GM15510 (cell line): Measurements from ENCODE around the gene PRODH2.

Experiments used
- POLR2A ChIP-seq: IDR thresholded peaks from 3 replicates; pipeline ENCODE4 v1.6.1; 2011; ENCODE audit warnings: borderline replicate concordance; ENCODE audit not compliant: insufficient read length; ENCODE audit errors: extremely low read depth

PRODH2 gene, protein sequence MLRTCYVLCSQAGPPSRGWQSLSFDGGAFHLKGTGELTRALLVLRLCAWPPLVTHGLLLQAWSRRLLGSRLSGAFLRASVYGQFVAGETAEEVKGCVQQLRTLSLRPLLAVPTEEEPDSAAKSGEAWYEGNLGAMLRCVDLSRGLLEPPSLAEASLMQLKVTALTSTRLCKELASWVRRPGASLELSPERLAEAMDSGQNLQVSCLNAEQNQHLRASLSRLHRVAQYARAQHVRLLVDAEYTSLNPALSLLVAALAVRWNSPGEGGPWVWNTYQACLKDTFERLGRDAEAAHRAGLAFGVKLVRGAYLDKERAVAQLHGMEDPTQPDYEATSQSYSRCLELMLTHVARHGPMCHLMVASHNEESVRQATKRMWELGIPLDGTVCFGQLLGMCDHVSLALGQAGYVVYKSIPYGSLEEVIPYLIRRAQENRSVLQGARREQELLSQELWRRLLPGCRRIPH

DNA sequence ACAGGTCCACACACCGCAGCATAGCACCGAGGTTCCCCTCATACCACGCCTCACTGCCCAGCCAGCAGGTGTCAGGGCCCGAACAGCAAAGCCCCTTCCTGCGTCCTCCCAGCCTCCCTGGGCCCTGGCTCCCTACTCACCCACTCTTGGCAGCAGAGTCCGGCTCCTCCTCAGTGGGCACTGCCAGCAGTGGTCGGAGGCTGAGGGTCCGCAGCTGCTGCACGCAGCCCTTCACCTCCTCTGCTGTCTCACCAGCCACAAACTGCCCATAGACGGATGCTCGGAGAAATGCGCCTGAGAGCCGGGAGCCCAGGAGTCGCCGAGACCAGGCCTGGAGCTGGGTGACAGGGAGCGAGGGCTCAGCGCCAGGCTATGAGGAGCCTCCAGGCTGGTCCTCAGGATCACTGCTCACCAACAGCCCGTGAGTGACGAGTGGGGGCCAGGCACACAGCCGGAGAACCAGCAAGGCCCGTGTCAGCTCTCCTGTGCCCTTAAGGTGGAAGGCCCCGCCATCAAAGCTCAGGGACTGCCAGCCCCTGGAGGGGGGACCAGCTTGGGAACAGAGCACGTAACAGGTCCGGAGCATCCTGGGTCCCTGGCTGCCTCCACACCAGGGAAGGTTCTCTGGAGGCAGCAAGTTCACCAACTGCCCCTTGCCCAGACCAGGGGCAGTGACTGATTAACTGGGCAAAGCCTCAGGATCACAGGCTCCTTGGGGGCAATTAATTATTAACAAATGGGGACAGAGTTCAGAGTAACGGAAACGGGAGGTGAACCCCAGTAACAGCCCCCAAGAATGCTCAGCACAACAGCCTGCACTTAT lies at the start of gene PRODH2:
Gene PRODH2 (minus strand): TSS at position 626 of the 823 bp plus-strand sequence. CDS start 40 bp downstream, at position 586.
- TF ChIP-seq POLR2A = no peak

DNA sequence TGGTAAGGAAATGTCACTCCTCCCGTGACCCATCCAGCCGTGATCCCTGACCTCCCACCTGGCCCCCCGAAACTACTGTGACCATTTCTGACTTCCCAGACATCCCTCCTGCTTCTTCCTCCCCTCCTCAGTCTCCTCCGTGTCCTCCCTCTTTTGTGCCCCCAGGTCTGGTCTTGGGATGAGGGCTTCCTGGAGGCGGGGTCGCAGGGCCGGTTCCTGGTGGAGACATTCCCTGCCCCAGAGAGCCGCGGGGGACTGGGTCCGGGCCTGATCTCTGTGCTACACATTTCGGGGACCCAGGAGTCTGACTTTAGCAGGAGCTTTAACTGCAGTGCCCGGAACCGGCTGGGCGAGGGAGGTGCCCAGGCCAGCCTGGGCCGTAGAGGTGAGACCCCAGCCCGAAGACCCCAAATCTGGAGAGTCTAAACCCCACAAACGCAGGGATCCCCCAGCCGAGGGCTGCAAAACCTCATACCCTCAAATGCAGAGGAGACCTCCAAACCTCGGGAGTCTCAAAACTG lies 49.1 kb upstream of the PRODH2 start:
- no peak for TF ChIP-seq POLR2A

DNA sequence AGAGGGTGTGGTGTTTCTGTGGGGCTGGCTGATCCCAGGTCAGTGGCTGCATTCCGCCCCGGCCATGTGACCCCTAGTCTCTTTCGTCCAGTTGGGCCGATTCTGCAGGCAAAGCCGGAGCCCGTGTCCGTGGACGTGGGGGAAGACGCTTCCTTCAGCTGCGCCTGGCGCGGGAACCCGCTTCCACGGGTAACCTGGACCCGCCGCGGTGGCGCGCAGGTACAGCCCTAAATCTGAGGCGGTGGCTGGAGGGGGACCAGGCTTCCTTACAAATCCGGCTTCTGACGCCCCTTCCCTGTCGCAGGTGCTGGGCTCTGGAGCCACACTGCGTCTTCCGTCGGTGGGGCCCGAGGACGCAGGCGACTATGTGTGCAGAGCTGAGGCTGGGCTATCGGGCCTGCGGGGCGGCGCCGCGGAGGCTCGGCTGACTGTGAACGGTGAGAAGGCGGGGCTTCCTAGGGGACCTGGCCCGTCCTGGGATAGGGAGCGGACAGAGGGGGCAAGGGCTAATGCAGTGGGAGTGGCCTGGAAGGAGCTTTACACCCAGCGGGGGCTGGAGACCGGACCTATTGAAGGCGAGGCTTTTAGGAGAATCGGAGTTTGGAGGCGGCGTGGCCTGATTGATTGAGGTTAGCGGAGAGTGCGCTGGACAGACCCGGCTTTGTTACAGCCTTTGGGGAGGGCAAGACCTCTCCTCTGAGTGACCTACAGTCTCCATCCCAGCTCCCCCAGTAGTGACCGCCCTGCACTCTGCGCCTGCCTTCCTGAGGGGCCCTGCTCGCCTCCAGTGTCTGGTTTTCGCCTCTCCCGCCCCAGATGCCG lies 48.4 kb upstream of the PRODH2 start:
- no peak for TF ChIP-seq POLR2A

DNA sequence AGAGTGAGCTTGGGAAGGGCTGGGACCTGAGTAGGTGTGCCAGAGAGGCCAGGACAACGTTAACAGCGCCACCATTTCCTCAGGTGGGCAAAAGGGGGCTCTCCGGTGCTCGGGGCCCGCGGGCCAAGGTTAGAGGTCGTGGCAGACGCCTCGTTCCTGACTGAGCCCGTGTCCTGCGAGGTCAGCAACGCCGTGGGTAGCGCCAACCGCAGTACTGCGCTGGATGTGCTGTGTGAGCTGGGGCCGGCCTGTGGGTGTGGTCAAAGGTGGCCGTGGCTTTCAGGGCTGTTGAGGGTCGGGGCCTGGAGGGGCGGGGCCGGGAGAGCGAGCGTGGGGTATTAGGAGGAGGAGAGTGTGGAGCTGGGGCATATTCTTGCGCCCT lies 47.8 kb upstream of the PRODH2 start:
- no peak for TF ChIP-seq POLR2A

DNA sequence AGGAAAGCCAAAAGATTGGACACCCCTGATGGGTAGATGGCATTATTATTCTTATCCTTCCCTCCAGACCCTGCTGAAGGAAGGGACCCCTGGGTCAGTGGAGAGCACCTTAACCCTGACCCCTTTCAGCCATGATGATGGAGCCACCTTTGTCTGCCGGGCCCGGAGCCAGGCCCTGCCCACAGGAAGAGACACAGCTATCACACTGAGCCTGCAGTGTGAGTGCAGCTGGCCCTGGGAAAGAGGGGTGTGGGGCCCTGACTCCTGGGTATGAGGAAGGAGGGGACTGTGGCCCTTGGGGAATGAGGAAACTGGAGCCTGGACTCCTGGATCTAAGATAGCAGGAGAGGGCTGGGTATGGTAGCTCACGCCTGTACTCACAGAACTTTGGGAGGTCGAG lies 46.8 kb upstream of the PRODH2 start:
- TF ChIP-seq POLR2A = no peak

DNA sequence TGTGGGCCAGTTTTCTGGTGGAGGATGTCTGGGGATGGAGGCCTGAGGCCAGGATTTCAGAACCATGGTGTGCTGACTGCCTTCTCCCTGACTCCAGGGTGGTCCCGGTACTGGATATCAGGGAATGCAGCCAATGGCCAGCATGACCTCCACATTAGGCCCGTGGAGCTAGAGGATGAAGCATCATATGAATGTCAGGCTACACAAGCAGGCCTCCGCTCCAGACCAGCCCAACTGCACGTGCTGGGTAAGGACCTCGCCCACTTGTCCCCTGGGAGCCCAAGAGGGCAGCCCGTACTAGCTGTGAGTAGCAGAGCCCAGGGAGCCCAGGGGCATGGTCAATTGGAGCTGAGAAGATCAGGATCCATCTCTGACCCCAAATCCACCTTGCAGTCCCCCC lies 45.7 kb upstream of the PRODH2 start:
- no peak for TF ChIP-seq POLR2A

DNA sequence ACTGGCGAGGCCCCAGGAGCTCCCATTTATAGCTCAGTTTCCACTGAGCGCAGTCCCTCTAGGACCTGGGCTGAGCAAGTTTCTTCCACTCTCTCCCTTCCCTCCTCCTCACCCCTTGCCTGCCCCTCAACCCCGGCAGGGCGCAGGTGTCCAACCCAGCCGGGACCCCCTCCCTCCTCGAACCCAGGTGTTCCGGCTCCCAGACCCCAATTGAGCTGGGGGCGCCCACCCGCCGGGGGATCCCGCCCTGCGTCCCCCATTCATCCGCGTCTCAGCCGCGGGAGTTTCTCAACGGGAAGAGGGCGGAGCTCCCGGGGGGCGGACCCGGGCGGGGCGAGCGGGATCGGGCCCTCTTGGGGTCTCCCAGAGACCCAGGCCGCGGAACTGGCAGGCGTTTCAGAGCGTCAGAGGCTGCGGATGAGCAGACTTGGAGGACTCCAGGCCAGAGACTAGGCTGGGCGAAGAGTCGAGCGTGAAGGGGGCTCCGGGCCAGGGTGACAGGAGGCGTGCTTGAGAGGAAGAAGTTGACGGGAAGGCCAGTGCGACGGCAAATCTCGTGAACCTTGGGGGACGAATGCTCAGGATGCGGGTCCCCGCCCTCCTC lies 44.0 kb upstream of the PRODH2 start, which contains the start of gene KIRREL2:
Gene KIRREL2 (plus strand): TSS at position 366 of the 604 bp plus-strand sequence. CDS start 209 bp downstream, at position 575.
- TF ChIP-seq POLR2A = no peak

DNA sequence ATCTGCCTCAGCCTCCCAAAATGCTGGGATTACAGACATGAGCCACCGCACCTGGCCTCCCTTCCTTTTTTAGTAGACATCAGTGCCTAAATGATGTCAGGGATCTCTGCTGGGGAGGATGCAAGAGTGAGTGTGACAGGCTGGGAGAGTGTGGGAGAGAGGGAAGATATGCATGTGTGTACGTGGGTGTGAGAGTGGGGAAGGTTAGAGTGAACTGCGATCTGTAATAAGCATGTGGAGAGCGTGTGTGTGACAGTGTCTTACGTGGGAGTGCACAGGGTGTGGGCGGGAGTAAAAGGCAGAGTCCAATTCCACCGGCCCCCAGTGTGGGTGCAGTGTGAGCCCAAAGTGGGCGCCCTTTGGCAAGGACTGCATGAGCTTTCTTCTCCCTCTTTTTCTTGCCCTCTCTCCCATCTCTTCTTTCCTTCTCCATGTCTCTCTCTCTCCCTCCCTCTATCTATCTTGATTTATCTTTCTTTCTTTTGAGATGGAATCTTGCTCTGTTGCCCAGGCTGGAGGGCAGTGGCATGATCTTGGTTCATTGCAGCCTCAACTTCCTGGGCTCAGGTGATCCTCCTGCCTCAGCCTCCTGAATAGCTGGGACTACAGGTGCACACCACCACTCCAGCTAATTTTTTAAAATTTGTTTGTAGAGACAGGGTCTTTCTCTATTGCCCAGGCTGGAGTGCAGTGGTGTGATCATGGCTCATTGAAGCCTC lies 40.6 kb upstream of the PRODH2 start:
- no peak for TF ChIP-seq POLR2A

DNA sequence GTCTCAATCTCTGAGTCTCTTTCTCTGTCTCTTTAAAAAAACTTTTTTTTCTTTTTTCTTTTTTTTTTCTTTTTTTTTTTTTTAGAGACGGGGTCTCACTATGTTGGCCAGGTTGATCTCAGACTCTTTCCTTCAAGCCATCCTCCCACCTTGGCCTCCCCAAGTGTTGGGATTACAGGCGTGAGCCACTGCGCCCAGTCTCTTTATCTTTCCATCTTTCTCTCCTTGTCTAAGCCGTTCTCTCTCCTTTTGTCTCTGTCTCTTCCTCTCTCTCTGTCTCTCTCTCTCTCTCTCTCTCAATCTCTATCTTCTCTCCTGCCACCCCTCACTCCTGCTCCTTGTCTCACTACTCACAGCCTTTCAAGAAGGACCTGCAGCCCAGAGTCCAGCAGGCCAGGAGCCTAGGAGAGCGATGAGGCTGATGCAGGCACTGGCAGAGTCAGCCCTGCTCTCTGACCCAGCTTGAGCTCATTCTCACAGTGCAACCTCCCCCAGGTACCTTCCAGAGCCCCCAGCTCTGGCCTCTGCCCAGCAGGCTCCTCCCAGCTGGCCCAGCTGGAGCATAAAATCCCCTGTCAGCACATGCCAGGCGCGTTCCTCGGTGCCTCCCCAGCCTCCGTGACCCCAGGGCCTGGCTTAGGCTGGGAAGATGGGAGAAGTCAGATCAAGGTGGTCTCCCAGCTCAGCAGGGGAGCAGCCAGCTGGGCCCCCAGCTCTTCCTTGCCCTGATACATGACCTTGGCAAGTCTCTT lies 39.6 kb upstream of the PRODH2 start, which contains the start of gene NPHS1:
Gene NPHS1 (minus strand): TSS at position 476 of the 752 bp plus-strand sequence. CDS start 667 bp downstream, outside the sequence.
- TF ChIP-seq POLR2A = no peak

DNA sequence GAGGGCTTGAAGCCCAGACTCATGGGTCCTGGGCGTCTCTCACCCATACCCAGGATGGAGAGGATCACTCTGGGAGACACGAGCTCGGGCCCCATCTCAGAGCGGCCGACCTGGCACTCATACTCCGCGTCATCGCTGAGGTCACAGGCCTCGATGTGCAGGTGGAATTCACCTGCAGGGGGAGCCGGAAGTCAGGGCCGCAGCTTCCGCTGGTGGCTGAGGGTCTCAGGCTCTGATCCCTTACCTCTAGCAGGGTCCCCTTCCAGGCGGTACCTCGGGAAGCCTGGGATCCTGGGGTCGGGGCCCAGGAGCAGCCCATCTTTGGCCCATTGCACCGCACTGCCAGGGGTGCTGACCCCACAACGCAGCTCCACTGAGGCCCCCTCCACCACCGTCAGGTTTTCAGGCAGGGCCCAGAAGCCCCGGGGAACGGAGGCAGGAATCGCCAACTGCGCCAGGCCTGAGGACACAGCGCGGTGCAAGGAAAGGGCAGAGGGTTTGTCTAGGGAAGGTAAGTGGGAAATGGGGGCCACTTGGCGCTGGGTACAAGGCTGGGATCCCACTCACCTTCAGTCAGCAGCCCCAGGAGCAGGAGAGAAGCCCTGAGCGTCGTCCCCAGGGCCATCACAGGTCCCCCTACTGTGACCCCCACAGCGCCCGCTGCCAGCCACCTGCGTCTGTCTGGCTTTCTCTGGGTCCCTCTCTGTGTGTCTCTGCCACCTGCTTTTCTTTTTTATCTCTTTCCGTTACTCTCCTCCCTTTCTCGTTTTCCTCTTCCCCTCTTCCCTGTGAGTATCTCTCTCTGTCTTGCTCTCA lies 38.8 kb upstream of the PRODH2 start:
- no peak for TF ChIP-seq POLR2A

DNA sequence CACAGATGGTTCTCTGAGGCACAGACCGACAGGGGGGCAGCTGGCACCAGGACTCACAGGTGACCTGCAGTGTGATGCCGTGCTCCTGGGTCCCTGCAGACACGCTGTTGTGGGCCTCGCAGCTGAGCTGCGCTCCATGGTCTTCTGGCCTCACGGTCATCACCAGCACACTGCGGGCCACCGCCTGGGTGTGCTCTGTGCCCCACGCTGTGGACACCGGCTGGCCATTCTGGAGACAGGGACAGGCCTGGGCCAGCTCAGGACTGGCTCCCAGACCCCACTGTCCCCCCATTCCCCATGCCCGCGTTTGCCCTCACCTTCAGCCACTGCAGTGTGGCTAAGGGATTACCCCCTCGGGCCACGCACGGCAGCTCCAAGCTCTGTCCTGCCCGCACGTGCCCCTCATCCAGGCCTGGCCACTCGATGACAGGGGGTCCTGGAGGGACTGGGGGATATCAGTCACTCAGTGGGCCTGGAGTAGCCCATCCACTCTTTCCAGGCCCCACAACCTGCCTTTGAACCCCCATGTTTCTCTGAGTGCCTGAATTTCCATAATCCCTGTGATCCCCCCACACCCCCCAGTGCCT lies 36.4 kb upstream of the PRODH2 start:
- no peak for TF ChIP-seq POLR2A
